Measurements from ENCODE around the gene SOX9.

The SOX9 gene

DNA sequence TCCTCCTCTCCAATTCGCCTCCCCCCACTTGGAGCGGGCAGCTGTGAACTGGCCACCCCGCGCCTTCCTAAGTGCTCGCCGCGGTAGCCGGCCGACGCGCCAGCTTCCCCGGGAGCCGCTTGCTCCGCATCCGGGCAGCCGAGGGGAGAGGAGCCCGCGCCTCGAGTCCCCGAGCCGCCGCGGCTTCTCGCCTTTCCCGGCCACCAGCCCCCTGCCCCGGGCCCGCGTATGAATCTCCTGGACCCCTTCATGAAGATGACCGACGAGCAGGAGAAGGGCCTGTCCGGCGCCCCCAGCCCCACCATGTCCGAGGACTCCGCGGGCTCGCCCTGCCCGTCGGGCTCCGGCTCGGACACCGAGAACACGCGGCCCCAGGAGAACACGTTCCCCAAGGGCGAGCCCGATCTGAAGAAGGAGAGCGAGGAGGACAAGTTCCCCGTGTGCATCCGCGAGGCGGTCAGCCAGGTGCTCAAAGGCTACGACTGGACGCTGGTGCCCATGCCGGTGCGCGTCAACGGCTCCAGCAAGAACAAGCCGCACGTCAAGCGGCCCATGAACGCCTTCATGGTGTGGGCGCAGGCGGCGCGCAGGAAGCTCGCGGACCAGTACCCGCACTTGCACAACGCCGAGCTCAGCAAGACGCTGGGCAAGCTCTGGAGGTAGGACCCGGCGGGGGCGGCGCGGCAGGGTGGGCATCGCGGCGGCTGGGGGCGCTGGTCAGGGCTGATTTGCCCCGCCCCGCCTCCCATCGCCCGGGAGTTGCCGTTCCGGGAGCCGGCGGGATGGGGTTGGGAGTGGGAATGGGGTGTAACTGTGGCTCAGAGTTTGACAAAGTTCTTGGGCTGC, 567 bp downstream of the SOX9 start:
- no peak for TF ChIP-seq CTCF (IDR thresholded peaks at IDR 0.05; ENCODE audit: insufficient read depth, low read depth, low read length, missing control alignments)
- H3K4me3 ChIP-seq (ENCODE audit: low read length): peak overlapping the region; percentile 68
- DNase-seq (ENCODE audit: low read depth): peak; percentile 68

DNA sequence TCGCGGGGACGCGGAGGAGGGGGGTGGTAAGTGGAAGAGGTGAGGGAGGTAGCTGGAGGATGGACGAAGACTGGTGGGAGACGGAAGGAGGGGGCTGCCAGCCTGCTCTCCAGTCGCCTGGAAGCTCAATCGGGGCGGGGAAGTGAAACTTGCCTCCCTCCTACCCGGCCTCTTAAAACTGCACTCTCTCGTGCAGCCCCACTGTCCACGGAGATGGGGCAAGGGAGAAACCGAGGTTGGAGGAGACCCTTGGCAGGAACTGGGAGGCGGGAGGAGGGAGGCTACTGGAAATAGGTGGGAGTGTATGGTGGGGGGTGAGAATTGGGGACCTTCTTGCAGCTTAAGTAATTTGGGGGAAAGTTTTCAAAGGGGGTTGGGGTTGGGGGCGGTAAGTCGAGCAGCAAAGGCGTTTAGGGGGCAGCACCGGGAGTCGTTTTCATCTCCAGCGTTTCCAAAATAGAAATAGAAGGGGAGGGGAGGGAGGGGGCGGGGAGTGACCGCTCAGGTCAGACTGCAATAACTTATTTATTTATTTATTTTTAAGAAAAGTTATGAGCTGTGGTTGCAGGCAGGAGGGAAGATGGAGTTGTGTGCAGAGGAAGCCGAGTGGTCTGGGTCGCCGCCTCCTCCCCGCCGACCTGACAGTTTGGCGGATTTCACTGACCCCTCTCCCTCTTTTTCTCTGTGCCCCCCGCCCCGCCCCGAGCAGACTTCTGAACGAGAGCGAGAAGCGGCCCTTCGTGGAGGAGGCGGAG, 1.4 kb downstream of the SOX9 start:
- TF ChIP-seq CTCF (IDR thresholded peaks at IDR 0.05; ENCODE audit: insufficient read depth, low read depth, low read length, missing control alignments): no peak
- H3K4me3 ChIP-seq (ENCODE audit: low read length): peak overlapping the region; percentile 68
- no peak for DNase-seq (ENCODE audit: low read depth)

- H3K4me3 ChIP-seq (ENCODE audit: low read length): peak overlapping the region; percentile 68
- TF ChIP-seq CTCF (IDR thresholded peaks at IDR 0.05; ENCODE audit: insufficient read depth, low read depth, low read length, missing control alignments): no peak
- peak; percentile 56 for DNase-seq (ENCODE audit: low read depth)
These were observed 2.1 kb downstream of the SOX9 start for GRCh38 chr17:72122765-72123529.

- H3K4me3 ChIP-seq (ENCODE audit: low read length): no peak overlapping the region
- no peak for TF ChIP-seq CTCF (IDR thresholded peaks at IDR 0.05; ENCODE audit: insufficient read depth, low read depth, low read length, missing control alignments)
These were observed 3.0 kb downstream of the SOX9 start for GRCh38 chr17:72123530-72124437.

DNA sequence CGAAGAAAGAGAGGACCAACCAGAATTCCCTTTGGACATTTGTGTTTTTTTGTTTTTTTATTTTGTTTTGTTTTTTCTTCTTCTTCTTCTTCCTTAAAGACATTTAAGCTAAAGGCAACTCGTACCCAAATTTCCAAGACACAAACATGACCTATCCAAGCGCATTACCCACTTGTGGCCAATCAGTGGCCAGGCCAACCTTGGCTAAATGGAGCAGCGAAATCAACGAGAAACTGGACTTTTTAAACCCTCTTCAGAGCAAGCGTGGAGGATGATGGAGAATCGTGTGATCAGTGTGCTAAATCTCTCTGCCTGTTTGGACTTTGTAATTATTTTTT, 3.6 kb downstream of the SOX9 start:
- no peak overlapping the region for H3K4me3 ChIP-seq (ENCODE audit: low read length)
- no peak for TF ChIP-seq CTCF (IDR thresholded peaks at IDR 0.05; ENCODE audit: insufficient read depth, low read depth, low read length, missing control alignments)
- no peak for DNase-seq (ENCODE audit: low read depth)

More at GRCh38 chr17:72123530-72124437, 3.0 kb downstream of the SOX9 start:
- DNase-seq (ENCODE audit: low read depth): peak; percentile 24

- no peak overlapping the region for H3K4me3 ChIP-seq (ENCODE audit: low read length)
- DNase-seq (ENCODE audit: low read depth): peak; percentile 63
- no peak for TF ChIP-seq CTCF (IDR thresholded peaks at IDR 0.05; ENCODE audit: insufficient read depth, low read depth, low read length, missing control alignments)
These were observed 4.4 kb downstream of the SOX9 start for GRCh38 chr17:72125226-72125651.

All from epithelial cell of esophagus (primary cell).